Activated T-cell treated with anti-CD3 and anti-CD28 coated beads, Interleukin-2, amount 50 U/mL, for 48 hours (primary cell): Measurements from ENCODE around the gene LYST.

Experiments used
- DNase-seq, 2 experiments: peaks; one replicate each; pipeline ENCODE4 v3.0.0-alpha.2; 2020

Gene LYST

DNA sequence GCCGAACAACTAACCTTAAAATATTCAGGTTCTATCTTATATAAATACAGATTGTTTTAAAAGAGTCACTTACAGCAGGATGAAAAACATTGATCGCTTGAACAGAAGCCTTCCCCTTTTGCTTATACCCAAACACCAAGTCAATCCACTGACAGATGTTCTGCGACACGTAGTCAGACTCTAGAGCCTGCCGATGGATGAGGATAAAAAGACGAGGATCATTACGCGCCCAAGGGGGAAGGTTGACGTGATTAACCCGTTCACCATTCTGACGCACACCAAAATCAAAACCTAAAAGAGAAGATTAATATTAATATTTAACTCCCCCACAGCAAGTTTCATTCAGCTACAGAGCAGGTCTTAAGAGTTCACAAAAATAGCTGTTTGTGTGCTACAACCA is 157.7 kb downstream of the LYST start:
- no peak for DNase-seq

DNA sequence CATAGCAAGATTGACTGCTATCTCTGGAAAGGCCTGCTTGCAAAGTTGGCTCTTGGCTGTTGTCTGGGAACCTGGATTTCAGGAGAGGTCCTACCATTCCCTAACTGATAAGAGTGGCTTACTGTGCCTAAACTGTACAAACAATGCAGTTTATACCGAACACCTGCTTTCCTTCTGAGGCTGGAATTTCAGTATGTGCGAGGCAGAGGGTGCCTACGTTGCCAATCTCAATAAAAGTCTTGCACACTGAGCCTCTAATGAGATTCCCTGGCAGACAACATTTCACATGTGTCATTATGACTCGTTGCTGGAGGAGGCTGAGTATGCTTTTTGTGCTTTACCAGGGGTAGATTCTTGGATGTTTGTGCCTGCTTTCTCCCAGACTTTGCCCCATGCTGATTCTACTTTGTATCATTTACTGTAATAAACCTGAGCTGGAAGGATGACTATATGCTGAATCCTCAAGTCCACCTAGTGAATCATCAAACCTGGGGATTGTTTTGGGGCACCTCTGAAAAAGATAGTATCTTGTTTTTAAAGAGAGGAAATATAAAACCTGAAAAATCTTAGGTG is 158.2 kb downstream of the LYST start:
- DNase-seq = peak in 1 of 2 experiments; percentile 24

DNA sequence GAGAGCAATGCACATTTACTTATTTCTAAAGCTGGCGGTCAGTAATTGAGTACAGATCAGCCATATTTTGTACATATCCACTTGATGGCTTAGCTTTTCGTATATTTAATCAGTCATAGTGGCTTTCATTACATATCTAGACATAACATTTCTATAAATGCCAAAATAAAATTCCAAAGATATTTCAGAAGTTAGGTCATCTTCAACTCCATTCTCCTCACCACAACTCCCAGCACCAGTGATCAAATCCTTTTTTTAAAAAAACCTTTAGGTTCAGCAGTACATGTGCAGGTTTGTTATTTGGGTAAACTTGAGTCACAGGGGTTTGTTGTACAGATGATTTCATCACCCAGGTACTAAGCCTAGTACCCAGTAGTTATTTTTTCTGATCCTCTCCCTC is 163.2 kb downstream of the LYST start:
- DNase-seq = no peak

DNA sequence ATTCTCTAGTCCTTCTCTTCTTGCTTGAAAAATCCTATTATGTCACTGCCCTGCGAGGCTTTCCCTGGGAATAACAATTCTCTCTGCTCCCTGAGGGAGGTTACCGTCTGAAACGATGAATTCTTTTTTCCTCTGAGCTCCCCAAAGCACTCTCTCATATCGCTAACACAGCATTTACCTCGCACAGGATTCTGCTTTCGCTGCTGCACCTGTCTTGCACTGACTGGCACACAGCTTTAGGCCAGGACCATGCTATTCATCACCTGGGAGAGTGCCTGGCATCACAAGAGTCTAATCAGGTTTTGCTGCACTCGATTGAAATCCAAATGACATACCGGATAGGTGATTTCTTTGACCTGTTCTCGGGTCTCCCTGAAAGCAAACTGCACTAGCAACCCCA is 164.3 kb downstream of the LYST start:
- DNase-seq = no peak

DNA sequence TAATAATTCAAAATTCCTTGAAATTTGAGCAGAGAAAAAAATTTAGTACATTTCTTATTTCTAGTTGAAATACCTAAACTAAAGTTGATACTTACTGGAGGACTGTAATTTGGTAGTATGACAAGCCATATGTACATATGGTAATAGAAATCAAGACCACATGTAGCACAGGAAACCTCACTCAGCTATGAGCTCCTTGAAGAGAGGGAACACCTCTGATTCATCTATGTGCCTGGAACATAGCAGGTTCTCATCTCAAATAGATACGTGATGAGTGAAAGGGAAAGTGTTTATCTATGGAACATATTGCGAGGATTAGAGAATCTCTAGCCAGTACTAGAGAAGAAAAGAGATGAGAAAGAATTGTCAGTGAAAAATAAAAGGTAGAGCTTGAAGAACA is 169.2 kb downstream of the LYST start:
- DNase-seq = no peak

DNA sequence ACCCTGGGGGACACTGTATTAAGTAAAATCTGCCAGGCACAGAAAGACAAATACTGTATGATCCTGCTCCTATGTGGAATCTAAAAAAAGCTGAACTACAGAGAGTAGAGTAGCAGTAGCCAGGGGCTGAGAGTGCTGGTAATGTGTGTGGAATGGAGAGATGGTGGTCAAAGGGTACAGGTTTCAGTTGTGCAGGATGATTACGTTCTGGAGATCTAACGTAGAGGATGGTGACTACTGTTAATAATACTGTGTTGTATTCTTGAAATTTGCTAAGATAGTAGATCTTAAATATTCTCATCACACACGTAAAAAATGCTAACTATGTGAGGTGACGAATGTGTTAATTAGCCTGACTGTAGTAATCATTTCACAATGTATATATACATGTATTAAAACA is 177.3 kb downstream of the LYST start:
- no peak for DNase-seq

DNA sequence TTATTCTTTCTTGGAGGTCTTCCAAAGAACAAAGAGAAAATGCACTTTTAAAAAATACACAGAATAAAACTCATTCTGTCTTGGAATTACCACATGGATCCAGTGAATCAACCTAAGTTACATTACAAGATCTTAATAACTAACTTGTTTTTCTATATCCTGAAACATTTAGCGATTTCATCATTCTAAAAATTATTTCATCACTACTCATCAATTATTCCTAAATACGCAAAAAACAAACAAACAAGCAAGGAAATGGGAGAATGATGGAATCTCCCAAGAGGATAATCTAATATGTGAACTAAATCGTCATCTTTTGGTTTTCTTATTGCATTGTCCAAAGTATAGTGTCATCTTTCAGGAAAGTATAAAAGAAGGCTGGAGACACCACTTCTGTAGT is 178.6 kb downstream of the LYST start:
- no peak for DNase-seq

DNA sequence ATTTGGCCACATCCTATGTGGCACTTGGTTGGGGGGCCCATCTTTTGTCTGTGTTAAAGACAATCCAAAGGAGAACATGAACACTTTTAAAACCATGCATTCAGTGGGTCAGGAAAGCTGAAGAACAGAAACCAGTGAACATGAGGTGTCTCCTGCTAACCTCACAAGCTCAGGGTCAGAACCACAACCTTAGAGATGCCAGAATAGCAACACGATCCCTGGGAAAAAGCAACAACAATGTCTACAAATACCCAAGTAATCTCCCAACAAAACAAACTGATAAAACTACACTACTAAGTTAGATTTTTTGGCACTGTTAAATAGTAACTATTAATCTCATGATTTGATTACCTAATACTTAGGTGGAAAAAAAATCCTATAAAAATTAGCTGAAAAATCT is 183.1 kb downstream of the LYST start:
- DNase-seq = no peak

DNA sequence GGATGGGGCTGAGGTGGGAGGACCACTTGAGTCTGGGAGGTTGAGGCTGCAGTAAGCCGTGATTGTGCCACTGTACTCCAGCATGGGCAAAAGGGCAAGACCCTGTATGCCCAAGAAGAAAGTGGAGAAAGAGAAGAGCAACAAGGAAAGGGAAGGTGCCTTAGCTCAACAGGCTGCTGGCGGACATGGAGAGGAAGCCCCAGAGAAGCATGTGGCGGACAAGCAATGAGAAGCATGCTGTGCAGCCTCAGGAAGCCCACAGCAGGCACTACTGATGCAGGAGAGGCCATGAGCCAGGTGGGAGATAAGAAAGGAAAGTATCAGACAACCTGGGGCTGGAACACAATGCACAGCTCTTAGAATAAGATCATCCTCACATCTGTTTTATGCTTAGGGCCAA is 184.5 kb downstream of the LYST start:
- DNase-seq = no peak

DNA sequence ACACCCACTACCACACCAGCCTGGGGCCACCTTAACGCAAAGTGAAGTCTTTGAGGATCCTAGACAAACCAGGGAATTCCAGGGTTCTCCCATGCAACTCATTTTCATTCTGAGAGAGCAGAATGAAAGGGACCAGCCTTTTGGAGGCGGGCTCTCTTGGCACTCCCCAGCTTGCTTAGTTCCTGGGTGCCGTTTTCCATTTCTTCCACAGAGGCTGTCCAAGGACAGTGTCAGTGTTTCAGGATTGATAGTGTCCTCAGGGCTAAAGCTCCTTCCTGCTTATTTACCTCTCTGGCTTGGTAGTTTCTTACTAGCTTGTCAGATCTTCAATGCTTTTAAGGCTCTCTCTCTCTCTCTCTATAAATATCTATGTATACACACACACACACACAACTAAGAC is 187.1 kb downstream of the LYST start:
- no peak for DNase-seq

DNA sequence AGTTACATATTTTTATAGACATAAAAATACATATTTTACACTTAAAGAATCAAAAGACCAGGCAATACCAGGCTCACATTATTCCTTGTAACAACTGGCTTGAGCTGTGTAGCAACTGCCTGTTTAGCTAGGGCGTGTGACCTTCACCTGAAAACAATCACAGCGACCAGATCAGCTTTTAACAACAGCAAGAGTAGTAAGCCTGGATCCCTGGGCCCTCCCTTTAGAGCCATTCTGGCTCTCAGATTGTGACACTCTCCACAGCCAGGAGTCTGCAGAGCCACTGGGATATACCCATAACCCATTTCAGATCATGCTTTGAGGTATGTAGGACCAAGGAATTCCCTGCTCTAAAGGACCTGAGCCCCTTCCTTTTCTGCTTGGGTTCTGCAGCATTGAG is 187.7 kb downstream of the LYST start:
- DNase-seq = no peak

DNA sequence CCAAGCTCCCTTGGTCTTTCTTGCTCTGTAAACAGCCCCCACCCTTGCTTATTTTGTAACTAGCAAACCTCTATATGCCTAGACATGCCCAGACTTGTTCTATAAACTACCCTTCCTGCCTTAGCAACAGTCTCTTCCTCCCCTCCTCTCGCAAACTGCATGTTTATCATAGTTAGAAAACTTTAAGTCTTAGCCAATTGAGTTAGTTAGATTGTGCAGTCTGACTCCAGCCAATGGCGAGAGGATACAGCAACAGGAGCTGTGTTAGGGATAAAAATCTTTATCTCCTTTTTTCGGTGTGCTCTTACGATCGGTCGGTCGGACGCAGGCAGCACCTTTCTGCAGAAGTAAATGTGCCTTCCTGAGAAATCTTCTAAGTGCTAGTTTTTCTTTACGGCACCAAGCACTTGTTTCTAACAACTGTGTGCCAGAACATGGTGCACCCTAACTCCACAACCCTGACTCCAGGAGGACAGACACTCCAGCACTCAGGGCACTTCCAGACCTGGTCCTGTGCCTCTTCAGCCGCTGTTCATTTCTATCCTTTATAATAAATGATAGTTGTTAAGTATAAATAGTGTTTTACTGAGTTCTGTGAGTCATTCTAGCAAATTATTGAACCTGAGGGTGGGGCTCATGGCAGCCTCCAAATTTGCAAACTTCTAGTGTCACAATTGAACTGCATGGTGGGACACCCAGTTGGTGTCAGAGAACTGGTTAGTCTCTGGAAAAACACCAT is 191.4 kb downstream of the LYST start:
- DNase-seq = no peak

DNA sequence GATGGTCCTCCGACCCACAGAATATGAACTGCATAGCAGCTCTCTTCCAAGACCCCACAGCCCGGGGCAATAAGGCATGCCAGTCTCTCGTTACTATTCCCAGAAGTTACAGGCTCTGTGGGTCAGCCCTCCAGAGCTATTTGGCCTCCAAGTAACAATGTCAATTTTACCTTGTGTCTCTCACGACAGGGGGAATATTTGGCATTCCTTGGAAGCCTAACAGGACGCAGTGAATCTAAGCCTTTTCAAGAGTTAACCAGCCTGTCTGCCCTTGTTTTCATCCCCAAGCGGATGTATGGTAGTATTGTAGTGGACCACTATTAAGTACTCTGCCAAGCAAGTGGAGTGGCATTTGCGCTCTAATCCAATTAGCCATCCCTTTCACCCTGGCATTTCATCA is 192.7 kb downstream of the LYST start:
- DNase-seq = no peak

DNA sequence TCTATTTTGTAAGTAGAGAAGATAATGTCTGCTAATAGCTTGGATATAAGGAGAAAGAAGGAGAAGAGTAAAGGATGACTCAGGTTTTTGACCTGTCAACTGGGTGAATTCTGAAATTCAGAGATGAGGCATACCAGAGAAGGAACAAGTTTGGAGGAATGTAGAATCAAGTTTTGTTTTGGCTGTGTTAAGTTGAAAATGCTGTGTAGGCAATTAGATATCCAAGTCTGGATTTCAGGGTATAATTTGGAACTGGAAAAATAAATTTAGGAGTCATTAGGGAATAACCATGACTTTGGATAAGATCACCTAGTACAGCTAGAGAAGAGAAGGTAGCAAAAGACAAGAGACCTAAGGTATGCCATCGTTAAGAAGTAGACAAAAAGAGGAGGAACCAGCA is 194.7 kb downstream of the LYST start:
- no peak for DNase-seq

DNA sequence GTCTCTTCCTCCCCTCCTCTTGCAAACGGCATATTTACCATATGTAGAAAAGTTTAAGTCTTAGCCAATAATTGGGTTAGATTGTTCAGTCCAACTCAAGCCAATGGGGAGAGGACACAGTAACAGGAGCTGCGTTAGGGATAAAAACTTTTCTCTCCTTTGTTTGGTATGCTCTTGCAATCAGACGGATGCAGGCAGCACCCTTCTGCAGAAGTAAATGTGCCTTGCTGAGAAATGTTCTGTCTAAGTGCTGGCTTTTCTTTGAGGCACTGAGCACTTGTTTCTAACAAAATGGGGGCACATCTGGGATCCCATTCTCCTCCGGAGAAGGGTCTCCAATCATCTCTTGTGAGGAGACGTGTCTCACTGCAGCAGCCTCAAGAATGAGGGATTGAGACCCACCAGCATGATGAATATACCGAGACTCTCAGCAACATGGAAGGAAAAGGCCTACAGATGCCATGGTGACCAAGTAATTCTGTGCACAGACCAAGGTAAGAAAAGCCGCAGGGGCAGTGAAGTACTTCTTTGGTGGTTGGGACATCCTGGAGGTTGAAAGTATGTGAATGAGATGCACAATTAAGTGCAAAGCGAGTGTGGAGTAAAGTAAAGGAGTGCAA is 196.4 kb downstream of the LYST start:
- no peak for DNase-seq

DNA sequence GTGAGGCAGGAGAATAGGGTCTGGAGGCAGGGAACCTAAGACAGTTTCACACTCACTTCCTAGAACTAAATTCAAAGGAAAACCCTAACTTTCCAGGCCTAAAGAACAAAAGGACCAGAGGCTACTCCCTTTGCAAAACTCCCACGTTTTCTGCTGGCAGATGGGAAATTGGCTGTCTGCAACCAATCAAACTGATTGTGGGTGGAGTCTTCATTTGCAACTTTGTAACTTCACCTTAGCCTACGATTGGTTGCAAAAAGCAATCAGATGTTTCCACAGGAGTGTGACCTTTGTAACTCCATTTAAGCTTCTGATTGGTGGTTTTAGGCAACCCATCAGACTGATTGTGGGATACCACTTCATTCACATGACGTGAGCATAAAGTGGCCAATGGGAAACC is 197.4 kb downstream of the LYST start:
- DNase-seq = no peak

DNA sequence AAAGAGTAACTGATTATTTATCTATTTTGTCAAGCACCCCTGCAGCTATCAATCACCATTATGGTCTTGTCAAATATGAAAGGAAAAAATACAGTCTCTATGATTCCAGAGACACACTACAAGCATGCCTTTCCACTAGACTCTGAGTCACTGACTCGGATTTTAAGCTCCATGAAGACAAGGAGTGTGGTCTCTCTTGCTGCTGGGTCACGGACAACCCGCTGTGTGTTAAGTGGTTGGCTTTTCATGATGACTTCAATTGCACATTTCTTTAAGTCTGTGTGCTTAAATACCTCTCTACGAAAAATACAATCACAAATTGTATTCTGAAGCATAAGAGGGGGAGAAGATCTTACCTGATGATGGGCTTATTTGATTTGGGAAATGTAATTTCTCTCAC is 203.1 kb downstream of the LYST start:
- no peak for DNase-seq

DNA sequence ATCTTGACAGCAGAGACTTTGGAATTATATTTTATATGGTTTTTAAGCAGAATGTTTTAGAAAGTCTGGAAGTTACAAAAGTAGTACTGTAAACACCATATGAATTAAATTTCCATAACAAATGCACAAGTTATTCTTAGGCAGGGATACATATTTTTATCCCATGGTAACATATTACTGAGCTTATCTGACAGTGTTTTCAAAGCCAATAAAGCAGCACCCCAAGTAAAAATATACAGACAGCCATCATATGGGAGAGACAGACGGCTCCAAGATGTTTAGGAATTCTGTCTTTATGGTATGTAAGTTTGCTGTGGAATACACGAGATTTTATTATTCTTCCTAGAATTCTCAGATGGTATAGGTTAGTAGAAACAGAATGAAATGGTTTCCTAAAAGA is 205.1 kb downstream of the LYST start:
- DNase-seq = no peak

DNA sequence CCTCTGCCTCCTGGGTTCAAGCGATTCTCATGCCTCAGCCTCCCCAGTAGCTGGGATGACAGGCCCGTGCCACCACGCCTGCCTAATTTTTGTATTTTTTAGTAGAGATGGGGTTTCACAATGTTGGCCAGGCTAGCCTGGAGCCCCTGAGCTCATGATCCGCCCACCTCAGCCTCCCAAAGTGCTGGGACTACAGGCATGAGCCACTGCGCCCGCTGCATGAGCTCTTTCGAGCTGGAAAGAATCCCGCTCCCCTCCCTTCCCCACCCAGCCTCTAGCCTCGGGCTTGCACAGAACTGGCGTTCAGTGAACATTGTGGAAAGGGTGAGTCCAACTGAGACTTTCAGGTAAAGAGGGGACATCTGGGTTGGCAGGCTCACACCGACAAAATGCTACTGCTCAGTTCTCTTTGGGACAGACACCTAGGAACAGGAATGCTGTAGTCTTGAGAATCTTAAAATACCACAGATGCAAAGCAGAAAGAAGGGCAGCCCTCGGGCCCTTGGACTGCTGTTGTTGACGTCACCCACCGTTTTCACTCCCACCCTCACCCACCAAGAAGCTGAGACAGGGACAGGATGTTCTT is 207.4 kb downstream of the LYST start:
- DNase-seq = no peak

DNA sequence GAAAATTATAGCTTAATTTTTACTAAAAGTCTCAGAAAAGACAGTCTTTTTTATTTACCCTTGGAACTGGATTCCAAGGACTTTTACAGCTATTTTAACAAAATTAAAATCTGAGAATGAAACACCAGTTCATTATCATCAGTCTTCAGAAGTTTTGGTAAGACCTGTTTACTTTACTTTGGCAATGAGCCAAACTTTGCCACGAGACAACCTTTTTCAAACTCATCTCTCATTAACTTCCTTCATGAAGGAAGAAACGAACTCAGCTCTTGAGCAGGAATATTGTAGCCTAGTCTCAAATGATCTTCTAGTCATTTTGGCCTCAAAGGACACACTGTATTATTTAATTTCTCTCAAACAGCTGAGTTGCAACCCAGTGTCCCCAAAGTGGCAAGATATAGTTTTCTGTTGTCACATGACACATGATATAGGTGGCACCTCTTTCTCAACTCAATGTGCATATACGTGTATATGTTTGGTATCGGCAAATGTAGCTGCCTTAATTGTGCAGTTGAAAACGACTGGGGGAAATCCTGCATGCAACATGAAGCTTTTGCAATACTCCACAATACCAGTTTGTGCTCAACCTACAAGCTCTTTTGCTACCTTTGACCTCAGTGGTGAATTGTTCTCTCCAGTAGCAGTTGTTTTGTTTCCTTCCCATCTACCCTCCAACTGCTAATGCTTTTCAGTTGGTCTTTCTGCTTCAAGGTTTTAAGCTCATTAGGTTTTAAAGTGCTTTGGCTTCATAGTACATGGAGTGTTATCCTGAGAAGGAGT is 208.8 kb downstream of the LYST start:
- no peak for DNase-seq

DNA sequence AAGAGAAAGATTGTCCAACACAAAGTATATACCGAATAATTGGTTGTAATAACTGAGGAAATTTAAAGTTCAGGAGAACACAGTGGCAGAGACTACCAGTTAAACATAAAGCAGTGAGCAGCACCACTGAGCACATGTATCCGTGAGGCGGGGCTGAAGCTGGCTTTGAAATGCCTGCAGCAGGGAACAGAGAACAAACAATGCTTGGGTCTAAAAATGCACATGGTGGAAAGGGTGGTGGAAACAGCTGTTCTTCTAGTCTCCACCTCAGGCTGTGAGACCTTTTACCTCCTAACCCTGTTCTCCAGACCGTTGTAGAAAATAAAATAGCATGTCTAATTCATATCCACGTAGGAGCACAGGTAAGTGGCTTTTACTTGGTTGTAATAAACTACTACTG is 209.4 kb downstream of the LYST start:
- DNase-seq = no peak

DNA sequence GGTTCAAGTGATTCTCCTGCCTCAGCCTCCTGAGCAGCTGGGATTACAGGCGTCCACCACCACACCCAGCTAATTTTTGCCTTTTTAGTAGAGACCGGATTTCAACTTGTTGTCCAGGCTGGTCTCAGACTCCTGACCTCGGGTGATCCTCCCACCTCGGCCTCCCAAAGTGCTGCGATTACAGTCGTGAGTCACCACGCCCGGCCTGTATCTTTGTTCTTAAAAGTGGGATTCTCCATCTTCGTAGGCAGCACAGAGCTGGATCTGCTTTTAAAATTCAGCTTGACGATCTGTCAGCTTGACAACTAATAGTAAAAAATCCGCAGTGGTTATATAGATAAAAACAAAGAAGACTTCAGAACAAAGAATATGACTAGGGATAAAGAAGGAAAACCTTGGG is 214.3 kb downstream of the LYST start:
- DNase-seq = no peak

DNA sequence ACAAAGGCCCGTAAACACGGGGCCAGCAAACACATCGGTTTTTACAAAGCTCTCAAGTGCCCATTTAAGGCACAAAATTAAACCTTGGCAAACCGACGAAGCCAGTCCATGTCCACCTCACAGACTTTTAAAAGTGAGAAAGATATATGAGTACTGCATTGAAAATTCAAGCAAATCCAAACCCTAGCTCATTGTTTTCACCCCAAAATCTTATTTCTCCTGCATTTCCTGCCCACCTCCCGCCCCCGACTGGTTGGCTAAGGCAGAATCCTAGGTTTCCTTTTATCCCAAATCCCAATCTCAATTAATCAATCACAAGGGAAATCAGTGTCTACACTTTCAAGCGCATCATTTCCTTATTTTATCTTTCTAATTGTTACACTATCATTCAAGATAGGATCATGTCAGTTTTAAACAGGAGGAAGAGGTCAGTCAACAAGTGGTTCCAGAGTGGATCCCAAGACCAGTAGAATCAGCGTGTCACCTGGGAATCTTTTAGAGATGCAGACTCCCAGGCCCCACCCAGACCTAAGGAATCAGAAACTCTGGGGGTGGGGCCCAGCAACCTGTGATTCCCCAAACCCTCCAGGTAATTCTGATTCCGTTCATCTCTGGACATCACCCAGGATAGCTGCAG is 215.4 kb downstream of the LYST start:
- no peak for DNase-seq
